Measurements from ENCODE around the gene SIAE.

- TF ChIP-seq CTCF (conservative IDR thresholded peaks at IDR 0.05) (no peak), ZFX (IDR thresholded peaks at IDR 0.05) (no peak)
Observed at GRCh38 chr11:124639186-124639585, 34.4 kb downstream of the SIAE start.
